ENCODE measurements around the gene BTD. TPM values are rescaled to one million over a fixed set of nuclear protein-coding genes. Genes with fewer than 3 reads are reported as not detected.

BTD gene
- total and polyA plus RNA-seq, 2 experiments from 2014 or later, result 17.8 to 20.0 TPM

GRCh38 chr3:15659254-15659975 lies 57.9 kb downstream of the BTD start (continued):
- no peak for TF ChIP-seq ZNF462 (CRISPR knock-in tag; IDR thresholded peaks at IDR 0.05)
- TF ChIP-seq STAT1 (IDR thresholded peaks at IDR 0.05; ENCODE audit: unreplicated experiment), result no peak
- TF ChIP-seq ZNF331 (CRISPR knock-in tag; IDR thresholded peaks at IDR 0.05; ENCODE audit: low read depth), result no peak

- peaks cover 19% of the 10 kb centered on the region for H3K36me3 Mint-ChIP-seq (ENCODE audit: low read depth)
- Histone ChIP-seq H3K4me3 (no peak overlapping the region), H3K27ac (ENCODE audit: low read depth) (no peak overlapping the region), H3K79me2 (replicated peaks; ENCODE audit: insufficient read depth) (no peaks in the 10 kb centered on the region), H3K27me3 (ENCODE audit: insufficient read depth) (no peaks in the 10 kb centered on the region), H3K4me1 (ENCODE audit: insufficient read depth) (no peaks in the 10 kb centered on the region; the same call in 1 of the 2 replicates), H4K20me1 (replicated peaks; ENCODE audit: insufficient read depth) (no peaks in the 10 kb centered on the region), H2AFZ (no peak overlapping the region), H3K9me2 (ENCODE audit: insufficient read depth) (no peaks in the 10 kb centered on the region), H3F3A (replicated peaks; ENCODE audit: low read depth) (no peaks in the 10 kb centered on the region), H3K36me3 (ENCODE audit: insufficient read depth) (peaks cover 5% of the 10 kb centered on the region; the same call in 1 of the 2 replicates), H3K4me2 (no peak overlapping the region)
- no peaks in the 10 kb centered on the region for H3K27me3 Mint-ChIP-seq (ENCODE audit: insufficient read depth, low read depth, poor library complexity)
- ATAC-seq, result no peak
- peaks cover 34% of the 10 kb centered on the region for H3K9me3 Mint-ChIP-seq
- no peak overlapping the region for H3K4me3 Mint-ChIP-seq
- no peak overlapping the region for H3K27ac Mint-ChIP-seq
- no peak for DNase-seq (ENCODE audit: low spot score)
- H3K4me1 Mint-ChIP-seq, result no peaks in the 10 kb centered on the region
- TF ChIP-seq ETS1 (IDR thresholded peaks at IDR 0.05) (no peak), ZNF114 (CRISPR knock-in tag; IDR thresholded peaks at IDR 0.05) (no peak), CTCF (conservative IDR thresholded peaks at IDR 0.05; ENCODE audit: low read depth in 2 of 2) (no peak)
These were observed 58.8 kb downstream of the BTD start for GRCh38 chr3:15660055-15660935.
